Stimulated activated CD4-positive, alpha-beta T cell treated with anti-CD3 and anti-CD28 coated beads, Interleukin-15, amount 100 ng/mL, for 24 hours (primary cell): ENCODE data around the gene SLC22A4.

ENCODE experiments used
- DNase-seq: peaks from one replicate; pipeline ENCODE4 v3.0.0-alpha.2; 2020

The SLC22A4 gene

GRCh38 chr5:132293992-132294727 lies at the start of gene SLC22A4:
Gene SLC22A4, plus strand, starts transcription at chr5:132294394. Its CDS starts 223 bp downstream, at chr5:132294617.
- DNase-seq, result peak; percentile 94

- DNase-seq, result no peak
Measured at GRCh38 chr5:132245593-132245992, 48.6 kb upstream of the SLC22A4 start.

GRCh38 chr5:132246806-132247205 lies 47.4 kb upstream of the SLC22A4 start:
- no peak for DNase-seq

- no peak for DNase-seq
Measured at GRCh38 chr5:132250547-132250946, 43.6 kb upstream of the SLC22A4 start.

- DNase-seq, result no peak
Measured at GRCh38 chr5:132251220-132251725, 42.9 kb upstream of the SLC22A4 start.

GRCh38 chr5:132253008-132253441 lies 41.2 kb upstream of the SLC22A4 start:
- DNase-seq, result no peak

- DNase-seq, result no peak
Measured at GRCh38 chr5:132253452-132254320, 40.5 kb upstream of the SLC22A4 start.

- no peak for DNase-seq
Measured at GRCh38 chr5:132254321-132254977, 39.7 kb upstream of the SLC22A4 start.

GRCh38 chr5:132256086-132256782 lies 38.0 kb upstream of the SLC22A4 start:
- DNase-seq, result no peak

- no peak for DNase-seq
Measured at GRCh38 chr5:132256783-132257130, 37.4 kb upstream of the SLC22A4 start.

GRCh38 chr5:132257131-132258101 lies 36.8 kb upstream of the SLC22A4 start, which contains the start of gene PDLIM4:
Gene PDLIM4, plus strand, starts transcription at chr5:132257696. Its CDS starts 39 bp downstream, at chr5:132257735.
- DNase-seq, result no peak

GRCh38 chr5:132258102-132259068 lies 35.8 kb upstream of the SLC22A4 start:
- DNase-seq, result no peak

GRCh38 chr5:132259069-132259851 lies 34.9 kb upstream of the SLC22A4 start:
- DNase-seq, result no peak

GRCh38 chr5:132260051-132260450 lies 34.1 kb upstream of the SLC22A4 start:
- DNase-seq, result no peak

- DNase-seq, result peak; percentile 68
Measured at GRCh38 chr5:132260714-132261551, 33.3 kb upstream of the SLC22A4 start.

- DNase-seq, result no peak
Measured at GRCh38 chr5:132261881-132262845, 32.0 kb upstream of the SLC22A4 start.
